GM12892 (cell line): ENCODE results near the gene ZEB1.

Experiments
- DNase-seq: peaks from one replicate; pipeline ENCODE4 v3.0.0; 2011; ENCODE audit not compliant: insufficient read length
- FAIRE-seq: peaks from 2 replicates; lab custom pipeline; 2011; peaks lifted over from hg19 to GRCh38; lab: Jason Lieb, UNC
- POLR2A ChIP-seq: IDR thresholded peaks from 2 replicates; pipeline ENCODE4 v1.6.1; 2011; ENCODE audit warnings: low read depth, low read length, control low read depth
- POLR2AphosphoS5 ChIP-seq: IDR thresholded peaks from 2 replicates; pipeline ENCODE4 v1.6.1; 2011; ENCODE audit warnings: low read depth, low read length, control low read depth
- TAF1 ChIP-seq: IDR thresholded peaks from 2 replicates; pipeline ENCODE4 v1.6.1; 2011; ENCODE audit warnings: low read depth, mild to moderate bottlenecking, control low read depth, low read length, borderline replicate concordance

The ZEB1 gene

DNA sequence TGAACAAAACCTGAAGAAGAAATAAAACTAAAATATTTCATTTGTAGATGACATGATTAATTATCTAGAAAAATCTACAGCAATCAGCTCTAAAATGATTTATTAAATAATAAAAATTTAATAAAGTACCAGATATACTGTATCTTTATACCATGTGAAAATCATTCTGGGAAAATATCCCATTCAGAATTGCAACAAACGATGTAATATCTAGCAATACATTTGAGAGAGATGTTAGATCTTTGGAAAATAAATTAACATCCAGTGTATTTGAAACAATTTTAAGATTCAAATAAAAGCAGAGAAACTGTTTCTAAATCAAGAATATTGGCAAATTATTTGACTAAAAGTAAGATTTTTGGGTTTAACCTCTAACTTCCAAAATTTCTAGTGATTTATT lies 62.2 kb downstream of the ZEB1 start:
- FAIRE-seq (peak; percentile 17), DNase-seq (no peak)
- TF ChIP-seq TAF1, result no peak
- no peak for TF ChIP-seq POLR2A
- no peak for TF ChIP-seq POLR2AphosphoS5

- FAIRE-seq (peak; percentile 73), DNase-seq (no peak)
- TF ChIP-seq POLR2A, result no peak
- TF ChIP-seq TAF1, result no peak
- TF ChIP-seq POLR2AphosphoS5, result no peak
These were observed 62.8 kb downstream of the ZEB1 start for GRCh38 chr10:31381766-31382316.

- peak; percentile 14 for DNase-seq
- peak; percentile 55; the same call in 1 of the 2 replicates for TF ChIP-seq POLR2A
- TF ChIP-seq POLR2AphosphoS5, result peak; percentile 73
- 0 out of 2 replicates have a peak, but pooled peaks have one; percentile 7 for TF ChIP-seq TAF1
- FAIRE-seq, result peak; percentile 99
These were observed 65.0 kb downstream of the ZEB1 start for GRCh38 chr10:31383810-31384588.

- no peak for TF ChIP-seq POLR2A
- TF ChIP-seq TAF1, result 0 out of 2 replicates have a peak, but pooled peaks have one; percentile 5
- no peak; the same call in 1 of the 2 replicates for TF ChIP-seq POLR2AphosphoS5
- FAIRE-seq (no peak), DNase-seq (no peak)
These were observed 65.6 kb downstream of the ZEB1 start for GRCh38 chr10:31384589-31384949.

DNA sequence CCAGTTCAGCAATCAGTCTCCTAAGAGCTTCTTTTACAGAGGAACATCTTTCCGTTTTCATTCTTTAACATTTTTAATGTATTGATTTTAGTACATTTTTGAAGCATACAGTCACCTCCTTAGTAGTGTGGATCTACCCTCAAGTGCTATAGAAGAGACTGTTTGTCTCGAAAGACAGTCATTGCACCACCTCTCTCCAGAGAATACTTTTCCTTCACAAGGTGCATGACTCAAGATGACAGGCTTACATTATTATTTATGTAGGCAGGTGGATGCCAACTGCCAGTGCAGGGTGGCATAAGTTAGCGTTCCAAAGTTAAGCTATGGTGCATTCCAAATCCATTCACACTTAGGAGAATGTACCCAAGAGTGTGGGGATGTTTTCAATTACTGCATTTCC lies 71.8 kb downstream of the ZEB1 start:
- no peak for FAIRE-seq

GRCh38 chr10:31393844-31394243 lies 74.8 kb downstream of the ZEB1 start:
- no peak for FAIRE-seq
- TF ChIP-seq POLR2AphosphoS5 (no peak), TAF1 (no peak), POLR2A (no peak)
- DNase-seq, result no peak

More for the DNA sequence above, 71.8 kb downstream of the ZEB1 start:
- no peak for TF ChIP-seq TAF1
- TF ChIP-seq POLR2AphosphoS5, result no peak
- no peak for TF ChIP-seq POLR2A
- DNase-seq, result no peak

- no peak for DNase-seq
- FAIRE-seq, result no peak
- TF ChIP-seq TAF1 (no peak), POLR2AphosphoS5 (no peak), POLR2A (no peak)
These were observed 76.7 kb downstream of the ZEB1 start for GRCh38 chr10:31395695-31396094.

- no peak for TF ChIP-seq TAF1
- no peak for TF ChIP-seq POLR2A
- TF ChIP-seq POLR2AphosphoS5, result no peak
- peak; percentile 38 for FAIRE-seq
- DNase-seq, result no peak
These were observed 77.4 kb downstream of the ZEB1 start for GRCh38 chr10:31396376-31396775.

DNA sequence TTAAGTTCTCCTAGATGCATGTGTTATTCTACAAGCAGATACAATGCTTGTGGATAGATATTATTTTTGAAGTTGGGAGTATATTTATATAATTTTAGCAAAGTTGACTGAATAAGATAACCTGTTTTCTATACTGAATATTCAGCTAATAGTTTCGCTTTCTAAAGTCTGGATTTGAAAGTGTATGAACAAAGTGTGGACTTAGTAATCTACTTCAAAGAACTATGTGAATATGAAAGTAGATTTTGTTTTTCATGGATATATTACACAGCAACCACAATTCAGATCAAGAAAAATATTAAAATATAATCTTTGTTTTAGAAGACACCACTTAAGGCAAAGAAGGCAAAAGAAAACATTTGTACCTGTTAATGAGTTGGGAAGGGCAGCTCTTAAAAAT lies 78.8 kb downstream of the ZEB1 start:
- TF ChIP-seq POLR2AphosphoS5 (no peak), POLR2A (no peak), TAF1 (no peak)
- FAIRE-seq (no peak), DNase-seq (no peak)

- no peak for DNase-seq
- FAIRE-seq, result no peak
- no peak for TF ChIP-seq POLR2A
These were observed 80.2 kb downstream of the ZEB1 start for GRCh38 chr10:31399171-31399570.

DNA sequence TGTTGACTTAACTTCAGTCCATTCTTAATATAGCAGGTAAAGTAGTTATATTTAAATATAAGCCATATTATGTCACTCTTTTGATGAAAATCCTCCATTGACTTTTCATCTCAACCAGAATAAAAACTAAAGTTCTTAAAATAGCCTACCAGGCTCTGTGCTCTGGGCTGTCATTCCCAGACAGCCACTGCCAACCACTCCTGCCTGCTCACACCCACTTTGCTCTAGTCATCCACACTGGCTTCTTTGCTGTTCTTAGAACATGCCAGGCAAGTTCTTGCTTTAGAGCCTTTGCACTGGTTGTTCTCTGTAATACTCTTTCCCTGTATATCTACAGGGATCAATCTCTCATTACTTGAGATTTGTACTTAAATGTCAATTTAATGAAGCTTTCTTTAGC lies 80.6 kb downstream of the ZEB1 start:
- DNase-seq (no peak), FAIRE-seq (peak; percentile 33)
- TF ChIP-seq POLR2AphosphoS5 (no peak), POLR2A (no peak), TAF1 (no peak)

DNA sequence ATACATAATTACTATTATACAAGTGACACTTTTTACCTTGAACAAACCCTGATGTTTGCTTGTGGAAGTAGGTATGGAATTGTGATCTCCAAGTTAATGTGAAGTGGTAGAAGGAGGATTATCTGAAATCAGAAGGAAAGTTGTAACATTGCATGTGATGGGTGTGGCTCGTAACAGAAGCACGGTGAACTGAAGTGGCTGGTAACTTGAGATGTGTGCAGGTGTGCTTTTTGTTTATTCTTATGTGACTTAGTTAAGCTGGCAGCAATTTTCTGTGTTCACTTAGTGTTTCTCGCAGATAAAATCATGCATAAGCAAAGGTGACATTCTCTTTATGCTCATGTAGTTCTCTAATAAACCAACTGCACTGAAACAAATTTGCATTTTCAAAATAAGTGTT lies 82.3 kb downstream of the ZEB1 start:
- FAIRE-seq (peak; percentile 60), DNase-seq (no peak)
- no peak for TF ChIP-seq POLR2A
- TF ChIP-seq TAF1, result no peak
- no peak for TF ChIP-seq POLR2AphosphoS5
